Liver (tissue), 9 donors: ENCODE results near the gene SLC24A2. TPM values are rescaled to one million over a fixed set of nuclear protein-coding genes. Genes with fewer than 3 reads are reported as not detected.

Experiments used
- DNase-seq: peaks from one replicate; pipeline ENCODE4 v3.0.0-alpha.2; 2017; ENCODE audit warnings: low spot score
- H3K27ac ChIP-seq, 2 donors: one replicate each; pipeline ENCODE4 v1.7.0; 2013; ENCODE audit warnings: inconsistent platforms in 2 of 2, low read length in 2 of 2, control low read depth in 1 of 2, low read depth in 1 of 2, mild to moderate bottlenecking in 1 of 2
- H3K27me3 ChIP-seq, 4 donors: one replicate each; pipeline versions ENCODE4 v1.6.1 to v1.7.0; 2013; ENCODE audit warnings: low read length in 3 of 4, inconsistent platforms in 1 of 4, mild to moderate bottlenecking in 1 of 4, moderate library complexity in 1 of 4; ENCODE audit not compliant: control insufficient read depth in 4 of 4, insufficient read depth in 4 of 4
- H3K36me3 ChIP-seq, 4 donors: one replicate each; pipeline versions ENCODE4 v1.6.1 to v1.7.0; 2013; ENCODE audit warnings: low read length in 3 of 4, mild to moderate bottlenecking in 3 of 4, low read depth in 1 of 4, moderate library complexity in 1 of 4; ENCODE audit not compliant: control insufficient read depth in 4 of 4, insufficient read depth in 3 of 4
- H3K4me1 ChIP-seq, 4 donors: one replicate each; pipeline versions ENCODE4 v1.6.1 to v1.7.0; 2013; ENCODE audit warnings: low read length in 3 of 4, mild to moderate bottlenecking in 3 of 4, moderate library complexity in 1 of 4; ENCODE audit not compliant: control insufficient read depth in 4 of 4, insufficient read depth in 4 of 4
- H3K4me3 ChIP-seq, 3 donors: one replicate each; pipeline versions ENCODE4 v1.6.1 to v1.7.0; 2013; ENCODE audit warnings: low read length in 3 of 3, control low read depth in 1 of 3, low read depth in 1 of 3, mild to moderate bottlenecking in 1 of 3
- H3K9ac ChIP-seq, 2 donors: one replicate each; pipeline ENCODE4 v1.7.0; 2013; ENCODE audit warnings: low read length in 2 of 2, mild to moderate bottlenecking in 2 of 2, moderate library complexity in 2 of 2, control low read depth in 1 of 2, low read depth in 1 of 2
- H3K9me3 ChIP-seq, 4 donors: one replicate each; pipeline versions ENCODE4 v1.6.1 to v1.7.0; 2013; ENCODE audit warnings: low read length in 3 of 4; ENCODE audit not compliant: control insufficient read depth in 4 of 4
- EGR1 ChIP-seq, 2 donors: IDR thresholded peaks; 2 replicates each; pipeline ENCODE4 v1.6.1; 2016 to 2018; ENCODE audit warnings: antibody characterized with exemption in 2 of 2, low read depth in 2 of 2
- FOXA1 ChIP-seq: IDR thresholded peaks from 2 replicates; pipeline ENCODE4 v1.6.1; 2016; ENCODE audit warnings: antibody characterized with exemption
- GABPA ChIP-seq, 2 donors: IDR thresholded peaks in 1 of 2; conservative IDR thresholded peaks in 1 of 2; 2 replicates each; pipeline ENCODE4 v1.6.1; 2016; ENCODE audit warnings: antibody characterized with exemption in 2 of 2, mild to moderate bottlenecking in 1 of 2, moderate library complexity in 1 of 2
- HNF4A ChIP-seq, 2 donors: conservative IDR thresholded peaks; 2 replicates each; pipeline ENCODE4 v1.6.1; 2016; ENCODE audit warnings: antibody characterized with exemption in 2 of 2, mild to moderate bottlenecking in 2 of 2
- JUND ChIP-seq, 2 donors: IDR thresholded peaks; 2 replicates each; pipeline ENCODE4 v1.6.1; 2016; ENCODE audit warnings: antibody characterized with exemption in 2 of 2
- NR2F2 ChIP-seq: IDR thresholded peaks from 2 replicates; pipeline ENCODE4 v1.6.1; 2016; ENCODE audit warnings: antibody characterized with exemption
- RAD21 ChIP-seq, 2 donors: IDR thresholded peaks; 2 replicates each; pipeline ENCODE4 v1.6.1; 2016; ENCODE audit warnings: antibody characterized with exemption in 2 of 2, mild to moderate bottlenecking in 2 of 2
- RXRA ChIP-seq, 2 donors: IDR thresholded peaks; 2 replicates each; pipeline ENCODE4 v1.6.1; 2017 to 2018; ENCODE audit warnings: antibody characterized with exemption in 2 of 2, mild to moderate bottlenecking in 1 of 2
- SP1 ChIP-seq: IDR thresholded peaks from 2 replicates; pipeline ENCODE4 v1.6.1; 2018; ENCODE audit warnings: antibody characterized with exemption, mild to moderate bottlenecking
- YY1 ChIP-seq: IDR thresholded peaks from 2 replicates; pipeline ENCODE4 v1.6.1; 2016; ENCODE audit warnings: antibody characterized with exemption, mild to moderate bottlenecking
- WGBS: extraction: QIAGEN DNeasy Blood & Tissue Kit; methylation state at CpG from one replicate; pipeline ENCODE4 v1.1.7; 2013; 5-methylcytosine and 5-hydroxymethylcytosine counted together
- polyA plus RNA-seq, 2 donors: library from polyadenylated mRNA; stranded (reverse) in 1 of 2; unstranded in 1 of 2; fragments of 200-250 nt in 1 of 2; fragments of >200 nt in 1 of 2; fragmentation: Nextera tagmentation in 1 of 2; extraction: Ambion mirVana in 1 of 2; gene quantifications; one replicate each; pipeline versions ENCODE4 v1.2.1 to v1.2.3, GENCODE V29; 2013 to 2015
- total RNA-seq, 2 donors: library from RNA; depleted of rRNA; stranded (reverse); fragments of >200 nt; gene quantifications; one replicate each; pipeline ENCODE4 v1.2.3, GENCODE V29; 2014
- TF ChIP-seq, protein P1 (sequence below): IDR thresholded peaks from 2 replicates; pipeline ENCODE4 v1.6.1; 2016; ENCODE audit warnings: antibody characterized with exemption, mild to moderate bottlenecking
- TF ChIP-seq, protein P2 (sequence below): IDR thresholded peaks from 2 replicates; pipeline ENCODE4 v1.6.1; 2016; ENCODE audit warnings: antibody characterized with exemption
- TF ChIP-seq, protein P3 (sequence below): fragments of 150-350 bp; IDR thresholded peaks from 2 replicates; pipeline ENCODE4 v1.5.1; 2017; ENCODE audit warnings: improper control_type of control experiment, low read depth, low read length; ENCODE audit not compliant: missing input control
- TF ChIP-seq, protein P4 (sequence below): IDR thresholded peaks from 2 replicates; pipeline ENCODE4 v1.6.1; 2016; ENCODE audit warnings: antibody characterized with exemption
- TF ChIP-seq, protein P5 (sequence below): IDR thresholded peaks from 2 replicates; pipeline ENCODE4 v1.6.1; 2016; ENCODE audit warnings: antibody characterized with exemption
- donor health status: healthy.
- donor health status: healthy.
- donor health status: healthy.
- donor health status: healthy.
- donor health status: healthy.

SLC24A2 gene
- total and polyA plus RNA-seq, 4 donors = under 0.01 to 0.02 TPM; not detected in 2

DNA sequence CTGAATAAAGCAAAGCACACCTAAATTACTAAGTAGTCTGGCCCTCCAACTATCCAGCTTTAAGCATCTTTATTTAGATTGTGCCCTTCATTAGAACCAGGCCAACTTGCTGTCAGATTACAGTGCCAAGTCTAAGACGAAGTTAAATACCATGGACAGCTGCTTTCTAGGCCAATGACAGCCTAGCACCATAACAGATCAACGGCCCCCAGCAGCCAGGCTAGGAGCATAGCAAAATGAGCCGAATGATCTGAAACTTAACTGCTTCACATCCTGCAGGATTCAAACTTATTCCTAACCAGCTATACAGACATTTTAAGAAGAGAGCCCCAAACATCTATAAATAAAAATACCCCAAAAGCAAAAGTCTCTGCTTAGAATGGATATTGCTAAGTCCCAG is 6.8 kb downstream of the SLC24A2 start:
- DNase-seq = no peak
- TF ChIP-seq, protein P1, sequence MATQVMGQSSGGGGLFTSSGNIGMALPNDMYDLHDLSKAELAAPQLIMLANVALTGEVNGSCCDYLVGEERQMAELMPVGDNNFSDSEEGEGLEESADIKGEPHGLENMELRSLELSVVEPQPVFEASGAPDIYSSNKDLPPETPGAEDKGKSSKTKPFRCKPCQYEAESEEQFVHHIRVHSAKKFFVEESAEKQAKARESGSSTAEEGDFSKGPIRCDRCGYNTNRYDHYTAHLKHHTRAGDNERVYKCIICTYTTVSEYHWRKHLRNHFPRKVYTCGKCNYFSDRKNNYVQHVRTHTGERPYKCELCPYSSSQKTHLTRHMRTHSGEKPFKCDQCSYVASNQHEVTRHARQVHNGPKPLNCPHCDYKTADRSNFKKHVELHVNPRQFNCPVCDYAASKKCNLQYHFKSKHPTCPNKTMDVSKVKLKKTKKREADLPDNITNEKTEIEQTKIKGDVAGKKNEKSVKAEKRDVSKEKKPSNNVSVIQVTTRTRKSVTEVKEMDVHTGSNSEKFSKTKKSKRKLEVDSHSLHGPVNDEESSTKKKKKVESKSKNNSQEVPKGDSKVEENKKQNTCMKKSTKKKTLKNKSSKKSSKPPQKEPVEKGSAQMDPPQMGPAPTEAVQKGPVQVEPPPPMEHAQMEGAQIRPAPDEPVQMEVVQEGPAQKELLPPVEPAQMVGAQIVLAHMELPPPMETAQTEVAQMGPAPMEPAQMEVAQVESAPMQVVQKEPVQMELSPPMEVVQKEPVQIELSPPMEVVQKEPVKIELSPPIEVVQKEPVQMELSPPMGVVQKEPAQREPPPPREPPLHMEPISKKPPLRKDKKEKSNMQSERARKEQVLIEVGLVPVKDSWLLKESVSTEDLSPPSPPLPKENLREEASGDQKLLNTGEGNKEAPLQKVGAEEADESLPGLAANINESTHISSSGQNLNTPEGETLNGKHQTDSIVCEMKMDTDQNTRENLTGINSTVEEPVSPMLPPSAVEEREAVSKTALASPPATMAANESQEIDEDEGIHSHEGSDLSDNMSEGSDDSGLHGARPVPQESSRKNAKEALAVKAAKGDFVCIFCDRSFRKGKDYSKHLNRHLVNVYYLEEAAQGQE = peak; percentile 95
- no peak for TF ChIP-seq YY1

DNA sequence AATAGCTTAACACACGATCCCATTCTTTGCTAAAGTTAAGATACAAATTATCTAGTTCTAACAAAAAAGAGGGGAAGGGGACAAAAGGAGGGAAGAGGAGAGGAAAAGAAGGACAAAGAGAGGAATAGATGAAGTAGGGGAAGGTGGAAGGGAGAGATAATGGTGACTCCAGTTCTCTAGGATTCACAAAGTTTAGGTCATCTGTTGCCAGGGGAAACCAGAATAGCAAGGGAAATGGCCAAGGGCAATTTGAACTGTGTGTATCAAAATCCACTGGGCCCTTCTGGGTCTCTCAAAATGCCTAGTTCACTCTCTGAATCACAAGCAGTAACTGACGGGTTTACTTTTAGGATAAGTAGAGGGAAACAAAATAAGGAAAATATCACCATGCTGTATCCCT is 7.6 kb downstream of the SLC24A2 start:
- WGBS = 78% methylated on average over 2 of the region's 2 CpGs
- Histone ChIP-seq H3K9me3 (no peaks in the 10 kb centered on the region), H3K36me3 (no peaks in the 10 kb centered on the region), H3K27ac (no peak overlapping the region), H3K4me1 (no peaks in the 10 kb centered on the region), H3K4me3 (no peak overlapping the region), H3K9ac (no peak overlapping the region), H3K27me3 (peaks cover 0 to 5% (median 0%) of the 10 kb centered on the region in 4 donors)
- DNase-seq = no peak
- TF ChIP-seq, protein P2, sequence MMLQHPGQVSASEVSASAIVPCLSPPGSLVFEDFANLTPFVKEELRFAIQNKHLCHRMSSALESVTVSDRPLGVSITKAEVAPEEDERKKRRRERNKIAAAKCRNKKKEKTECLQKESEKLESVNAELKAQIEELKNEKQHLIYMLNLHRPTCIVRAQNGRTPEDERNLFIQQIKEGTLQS = no peak
- TF ChIP-seq YY1 (no peak), FOXA1 (no peak), HNF4A (conservative IDR thresholded peaks at IDR 0.05) (no peak), NR2F2 (no peak), GABPA (IDR thresholded peaks at IDR 0.05 in 1 of 2, conservative IDR thresholded peaks at IDR 0.05 in 1 of 2) (no peak), SP1 (no peak), RAD21 (IDR thresholded peaks at IDR 0.05) (no peak), JUND (IDR thresholded peaks at IDR 0.05) (no peak), RXRA (IDR thresholded peaks at IDR 0.05) (no peak), EGR1 (IDR thresholded peaks at IDR 0.05; ENCODE audit: low read depth in 2 of 2) (no peak)
- TF ChIP-seq, protein P1 = no peak
- TF ChIP-seq, protein P3, sequence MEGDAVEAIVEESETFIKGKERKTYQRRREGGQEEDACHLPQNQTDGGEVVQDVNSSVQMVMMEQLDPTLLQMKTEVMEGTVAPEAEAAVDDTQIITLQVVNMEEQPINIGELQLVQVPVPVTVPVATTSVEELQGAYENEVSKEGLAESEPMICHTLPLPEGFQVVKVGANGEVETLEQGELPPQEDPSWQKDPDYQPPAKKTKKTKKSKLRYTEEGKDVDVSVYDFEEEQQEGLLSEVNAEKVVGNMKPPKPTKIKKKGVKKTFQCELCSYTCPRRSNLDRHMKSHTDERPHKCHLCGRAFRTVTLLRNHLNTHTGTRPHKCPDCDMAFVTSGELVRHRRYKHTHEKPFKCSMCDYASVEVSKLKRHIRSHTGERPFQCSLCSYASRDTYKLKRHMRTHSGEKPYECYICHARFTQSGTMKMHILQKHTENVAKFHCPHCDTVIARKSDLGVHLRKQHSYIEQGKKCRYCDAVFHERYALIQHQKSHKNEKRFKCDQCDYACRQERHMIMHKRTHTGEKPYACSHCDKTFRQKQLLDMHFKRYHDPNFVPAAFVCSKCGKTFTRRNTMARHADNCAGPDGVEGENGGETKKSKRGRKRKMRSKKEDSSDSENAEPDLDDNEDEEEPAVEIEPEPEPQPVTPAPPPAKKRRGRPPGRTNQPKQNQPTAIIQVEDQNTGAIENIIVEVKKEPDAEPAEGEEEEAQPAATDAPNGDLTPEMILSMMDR = no peak
- TF ChIP-seq, protein P4, sequence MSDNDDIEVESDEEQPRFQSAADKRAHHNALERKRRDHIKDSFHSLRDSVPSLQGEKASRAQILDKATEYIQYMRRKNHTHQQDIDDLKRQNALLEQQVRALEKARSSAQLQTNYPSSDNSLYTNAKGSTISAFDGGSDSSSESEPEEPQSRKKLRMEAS = no peak
- TF ChIP-seq, protein P5, sequence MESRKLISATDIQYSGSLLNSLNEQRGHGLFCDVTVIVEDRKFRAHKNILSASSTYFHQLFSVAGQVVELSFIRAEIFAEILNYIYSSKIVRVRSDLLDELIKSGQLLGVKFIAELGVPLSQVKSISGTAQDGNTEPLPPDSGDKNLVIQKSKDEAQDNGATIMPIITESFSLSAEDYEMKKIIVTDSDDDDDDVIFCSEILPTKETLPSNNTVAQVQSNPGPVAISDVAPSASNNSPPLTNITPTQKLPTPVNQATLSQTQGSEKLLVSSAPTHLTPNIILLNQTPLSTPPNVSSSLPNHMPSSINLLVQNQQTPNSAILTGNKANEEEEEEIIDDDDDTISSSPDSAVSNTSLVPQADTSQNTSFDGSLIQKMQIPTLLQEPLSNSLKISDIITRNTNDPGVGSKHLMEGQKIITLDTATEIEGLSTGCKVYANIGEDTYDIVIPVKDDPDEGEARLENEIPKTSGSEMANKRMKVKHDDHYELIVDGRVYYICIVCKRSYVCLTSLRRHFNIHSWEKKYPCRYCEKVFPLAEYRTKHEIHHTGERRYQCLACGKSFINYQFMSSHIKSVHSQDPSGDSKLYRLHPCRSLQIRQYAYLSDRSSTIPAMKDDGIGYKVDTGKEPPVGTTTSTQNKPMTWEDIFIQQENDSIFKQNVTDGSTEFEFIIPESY = no peak

More for the DNA sequence above, 6.8 kb downstream of the SLC24A2 start:
- no peaks in the 10 kb centered on the region for H3K4me1 ChIP-seq
- peaks cover 0 to 10% (median 0%) of the 10 kb centered on the region in 4 donors for H3K27me3 ChIP-seq
- H3K9ac ChIP-seq = no peak overlapping the region
- no peaks in the 10 kb centered on the region for H3K9me3 ChIP-seq
- 12% methylated on average over 3 of the region's 3 CpGs for WGBS
- no peaks in the 10 kb centered on the region for H3K36me3 ChIP-seq
- H3K27ac ChIP-seq = no peak overlapping the region
- H3K4me3 ChIP-seq = no peak overlapping the region
